Activated T-cell treated with anti-CD3 and anti-CD28 coated beads for 1 hour (primary cell): ENCODE data around the gene FAM149A.

Source experiments
- DNase-seq: peaks from one replicate; pipeline ENCODE4 v3.0.0-alpha.2; 2020; ENCODE audit warnings: low read depth

The FAM149A gene

DNA sequence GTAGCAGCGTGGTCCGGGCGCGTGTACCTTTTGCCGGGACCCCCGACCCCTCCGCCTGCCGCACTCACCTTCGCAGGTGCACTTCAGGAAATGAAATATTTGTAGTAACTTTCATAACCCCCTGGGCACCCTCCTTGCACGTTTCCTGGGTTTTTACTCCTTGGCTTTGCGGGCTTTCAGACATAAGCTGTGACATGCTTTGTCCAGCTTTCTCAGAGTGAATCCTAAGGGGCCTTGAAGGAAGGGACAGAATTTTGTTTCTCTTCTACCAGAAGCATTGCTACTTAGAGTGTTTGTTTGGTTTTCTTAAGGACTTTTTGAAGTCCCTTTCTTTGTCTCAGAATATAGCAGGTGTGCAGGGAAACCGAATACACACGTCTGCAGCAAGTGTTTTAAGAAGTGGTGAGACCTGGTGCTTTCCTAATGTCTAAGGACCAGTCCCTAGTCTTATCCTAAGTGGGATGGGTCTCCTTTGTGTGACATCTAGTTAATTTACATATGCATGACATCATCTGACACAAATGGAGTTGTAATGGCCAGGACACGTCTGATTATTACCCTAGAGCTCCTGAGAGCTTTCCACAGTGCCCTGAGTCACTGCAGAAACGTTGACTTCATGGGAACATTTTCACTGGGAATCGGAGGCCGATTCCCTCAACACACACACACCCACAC is 1.3 kb downstream of the FAM149A start:
- DNase-seq = no peak

DNA sequence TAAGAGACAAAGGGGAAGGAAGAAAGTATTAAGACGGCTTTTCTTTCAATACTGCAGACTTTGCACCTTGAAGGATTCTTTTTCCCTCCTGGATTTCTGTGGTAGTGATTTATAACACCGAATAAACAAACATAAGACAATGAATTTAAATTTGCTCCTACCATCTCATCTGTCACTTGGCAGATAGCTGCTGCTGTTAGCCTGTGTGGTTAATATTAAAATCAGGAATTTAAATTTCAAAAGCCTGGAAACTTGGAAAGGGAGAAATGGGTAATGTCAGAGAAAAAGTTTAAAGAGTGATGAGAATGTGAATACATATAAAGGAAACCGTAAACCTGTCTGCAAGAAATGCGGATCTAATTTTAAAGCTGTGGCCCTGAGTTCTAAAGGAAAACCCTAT is 3.4 kb downstream of the FAM149A start:
- DNase-seq = no peak

DNA sequence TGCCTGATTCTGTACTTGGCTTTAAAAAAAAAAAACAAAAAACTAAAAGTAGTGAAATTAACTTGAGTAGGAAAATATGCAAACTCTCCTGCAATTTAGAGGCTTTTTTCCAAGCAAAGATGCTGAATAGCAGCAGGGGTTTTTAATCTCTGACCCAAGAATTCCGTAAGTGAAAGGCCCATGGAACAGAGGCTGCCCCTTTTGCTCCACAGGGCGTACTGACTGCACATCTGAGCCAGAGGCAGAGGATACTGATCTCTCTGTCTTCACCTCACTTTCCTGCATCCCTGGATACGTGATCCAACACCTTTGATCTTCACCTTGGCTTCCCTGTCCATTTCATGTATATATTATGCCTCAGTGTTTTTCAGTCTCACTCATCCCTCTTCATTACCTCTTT is 3.9 kb downstream of the FAM149A start:
- no peak for DNase-seq

DNA sequence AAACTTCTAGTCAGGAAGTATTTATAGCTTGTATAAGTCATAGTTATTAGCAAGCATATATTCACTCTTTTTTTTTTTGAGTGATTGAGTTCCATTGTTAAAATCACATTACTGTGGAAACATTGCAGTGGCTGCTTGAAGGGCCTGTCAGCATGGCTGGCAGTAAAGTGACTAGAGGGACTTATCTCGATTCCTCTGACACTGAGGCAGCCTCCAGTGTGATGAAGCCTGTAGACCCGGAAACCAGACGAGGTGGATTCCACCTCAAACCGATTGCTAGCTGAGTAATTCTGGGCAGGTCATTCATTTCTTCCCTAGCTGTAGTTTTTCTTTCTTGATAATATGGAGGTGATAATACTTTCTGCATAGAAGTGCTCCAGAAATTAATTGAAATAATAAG is 4.7 kb downstream of the FAM149A start:
- DNase-seq = no peak

DNA sequence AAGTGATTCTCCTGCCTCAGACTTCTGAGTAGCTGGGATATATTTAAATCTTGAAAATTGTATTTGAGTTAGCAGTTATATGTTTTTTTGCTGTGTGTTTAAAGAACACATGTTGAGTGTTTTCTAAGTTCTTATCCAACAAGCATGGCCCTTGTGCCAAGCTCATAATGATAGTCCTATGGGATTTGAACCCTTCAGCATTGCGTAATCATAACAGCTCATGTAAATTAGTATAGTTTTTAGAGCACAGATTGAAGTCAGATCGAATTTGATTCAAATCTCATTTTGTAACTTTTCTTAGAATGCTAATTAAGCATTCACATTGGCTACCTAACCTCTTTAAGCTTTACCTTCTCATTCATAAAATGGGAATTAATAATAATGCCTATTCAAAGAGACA is 12.2 kb downstream of the FAM149A start:
- DNase-seq = no peak

DNA sequence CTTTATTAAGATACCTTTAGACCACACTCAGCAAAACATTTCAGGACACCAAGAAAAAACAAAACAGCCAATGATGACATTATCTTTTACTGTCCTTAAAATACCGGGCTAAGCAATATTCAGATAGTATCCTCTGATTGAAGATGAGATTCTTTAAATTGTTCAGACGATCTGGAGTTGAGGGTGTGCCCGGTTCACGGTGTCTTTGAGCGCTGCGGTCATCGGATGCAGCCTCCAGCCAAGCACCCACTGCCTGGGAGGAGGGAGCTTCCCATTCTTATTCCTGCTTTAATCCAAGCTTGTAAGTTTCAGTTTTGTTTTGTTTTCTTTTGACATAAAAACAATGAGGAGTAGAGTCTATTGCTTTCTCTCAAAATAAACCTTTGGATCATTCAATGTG is 14.1 kb downstream of the FAM149A start:
- no peak for DNase-seq

DNA sequence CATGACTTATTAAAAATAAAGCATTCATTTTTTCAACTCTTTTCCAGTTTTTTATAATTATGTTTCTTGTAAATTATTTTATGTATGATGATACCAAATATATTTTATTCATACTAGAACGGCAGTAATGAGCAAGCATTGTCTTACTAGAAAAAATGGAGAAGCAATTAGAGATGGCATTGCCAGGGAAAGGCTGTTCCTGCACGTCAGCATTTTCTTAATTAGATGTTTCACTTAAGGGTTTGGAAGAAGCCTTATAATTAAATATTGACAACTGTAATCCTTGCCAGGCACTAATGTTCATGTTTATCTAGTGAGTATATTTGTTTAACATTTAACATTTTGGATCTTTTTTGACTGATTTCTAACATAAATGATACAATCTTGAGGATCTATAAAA is 16.6 kb downstream of the FAM149A start:
- no peak for DNase-seq

DNA sequence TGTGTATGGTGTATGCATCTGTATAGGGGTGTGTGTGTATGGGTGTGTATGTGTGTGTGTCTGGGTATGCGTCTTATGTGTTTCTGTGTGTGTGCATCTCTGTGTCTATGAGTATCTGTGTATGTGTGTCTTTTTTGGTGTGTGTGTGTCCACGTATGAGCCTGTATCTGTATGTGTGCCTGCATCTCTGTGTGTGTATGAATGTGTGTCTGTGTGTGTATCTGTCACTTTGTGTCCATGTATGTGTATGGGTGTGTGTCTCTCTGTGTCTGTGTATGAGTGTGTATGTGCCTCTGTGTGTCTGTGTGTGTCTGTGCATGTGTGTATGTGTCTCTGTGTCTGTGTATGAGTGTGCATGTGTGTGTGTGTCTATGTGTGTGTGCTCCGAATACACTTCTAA is 24.3 kb downstream of the FAM149A start:
- DNase-seq = no peak

DNA sequence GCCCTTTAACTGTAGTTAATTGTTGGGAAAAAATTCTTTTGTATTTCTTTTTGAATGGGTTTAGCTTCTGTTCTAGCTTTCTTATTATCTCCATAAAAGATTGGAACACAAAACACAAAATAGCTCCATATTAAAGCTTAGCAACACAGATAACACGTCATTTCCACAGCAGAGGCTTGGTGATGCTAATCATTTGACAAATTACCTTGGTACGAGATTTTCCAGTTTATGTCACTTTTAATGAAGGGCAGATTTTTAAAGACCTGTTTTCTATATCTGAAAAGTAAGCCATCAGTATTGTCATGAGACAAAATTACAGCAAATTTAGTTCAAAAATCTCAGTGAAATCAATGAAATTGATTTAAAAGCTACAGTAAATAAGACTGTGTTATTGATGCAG is 27.4 kb downstream of the FAM149A start:
- no peak for DNase-seq

DNA sequence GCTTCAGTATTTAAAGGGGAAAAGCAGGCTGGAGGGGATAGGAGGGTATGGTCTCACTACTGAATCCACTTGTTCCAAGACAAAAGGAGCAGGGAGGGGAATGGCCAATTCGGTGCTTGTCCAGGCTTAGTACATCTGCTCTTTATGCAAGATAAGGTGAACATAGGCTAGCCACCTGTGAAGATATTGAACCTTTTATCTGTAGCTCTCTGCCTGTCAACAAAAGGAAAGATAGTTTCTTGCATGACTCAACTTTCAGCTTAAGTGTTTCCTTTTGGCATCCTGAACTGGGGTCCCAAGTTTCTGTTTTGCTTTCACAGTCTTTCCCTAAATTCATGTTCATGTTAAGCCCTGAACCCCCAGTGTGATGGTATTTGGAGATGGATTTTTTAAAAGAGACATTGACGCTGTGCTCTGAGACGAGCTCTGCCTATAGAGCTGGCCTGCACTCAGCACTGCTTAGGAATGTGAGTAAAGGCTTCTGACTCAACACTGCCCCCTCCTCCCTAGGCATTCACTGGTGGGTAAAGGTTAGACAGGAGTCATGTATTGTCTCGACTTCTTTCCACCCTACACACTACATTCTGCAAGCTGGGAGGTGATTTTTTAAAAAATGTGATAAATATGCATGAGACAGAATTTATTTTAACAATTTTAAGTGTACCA is 28.2 kb downstream of the FAM149A start:
- DNase-seq = no peak

DNA sequence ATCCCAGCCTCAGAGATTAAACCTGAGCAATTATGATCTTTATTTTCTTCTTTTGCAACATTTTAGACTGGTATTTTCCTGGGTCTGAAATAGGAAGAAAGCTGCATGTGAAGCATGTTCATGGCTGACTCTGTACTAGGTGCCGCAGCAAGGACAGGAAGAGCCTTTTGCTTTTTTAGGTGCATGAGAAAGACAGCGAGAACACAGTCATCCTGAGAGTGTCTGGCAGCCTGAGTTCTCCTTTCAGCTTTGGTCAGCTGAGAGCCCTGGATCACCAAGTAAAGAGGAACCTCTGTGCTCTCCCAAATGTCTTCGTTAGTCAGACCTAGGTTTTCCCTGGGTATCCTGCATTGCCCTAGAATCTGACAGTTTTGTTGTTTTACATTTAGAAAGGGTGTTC is 29.8 kb downstream of the FAM149A start:
- DNase-seq = no peak

DNA sequence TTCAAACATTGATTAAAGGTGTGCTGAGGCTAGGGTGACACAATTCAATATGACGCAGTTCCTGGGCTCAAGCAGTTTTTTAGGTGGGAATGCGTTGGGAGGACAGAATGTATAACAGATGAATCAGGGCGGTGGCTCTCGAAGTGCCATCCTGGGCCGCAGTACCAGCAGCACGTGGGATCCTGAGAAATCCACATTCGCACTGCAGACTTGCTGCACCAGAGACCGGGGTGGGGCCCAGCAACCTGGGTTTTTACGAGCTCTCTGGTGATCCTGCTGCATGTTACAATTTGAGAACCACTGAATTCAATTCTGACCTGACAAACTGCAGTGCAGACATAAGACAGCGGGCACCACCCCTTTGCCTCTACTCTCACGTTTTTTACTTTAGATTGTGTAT is 30.4 kb downstream of the FAM149A start:
- no peak for DNase-seq

DNA sequence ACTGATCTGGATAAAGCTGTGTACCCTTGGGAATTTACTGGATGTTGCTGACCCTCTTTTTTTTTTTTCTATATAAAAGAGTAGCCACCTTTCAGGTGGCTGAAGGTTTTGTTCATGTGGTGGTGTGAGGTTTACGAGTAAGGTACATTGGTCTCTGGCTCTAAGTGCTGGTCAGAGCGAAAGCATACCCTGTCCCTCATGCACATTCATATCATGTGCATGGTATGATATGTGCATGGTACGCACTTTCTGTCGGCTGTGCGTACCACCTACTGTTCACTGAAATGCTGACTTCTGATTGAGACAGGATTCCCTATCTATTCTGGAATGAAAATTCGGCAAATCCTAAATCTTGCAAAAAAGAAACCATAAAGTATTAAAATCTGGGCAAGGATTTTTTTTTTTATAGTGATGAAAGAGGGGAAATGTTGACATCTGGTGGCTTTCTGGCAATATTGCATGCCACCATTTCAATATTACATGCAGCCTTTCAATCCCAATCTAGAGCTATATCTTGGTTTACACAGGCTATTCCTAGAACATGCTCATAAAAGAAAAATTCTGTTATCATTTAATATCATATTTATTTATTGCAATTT is 32.8 kb downstream of the FAM149A start:
- no peak for DNase-seq

DNA sequence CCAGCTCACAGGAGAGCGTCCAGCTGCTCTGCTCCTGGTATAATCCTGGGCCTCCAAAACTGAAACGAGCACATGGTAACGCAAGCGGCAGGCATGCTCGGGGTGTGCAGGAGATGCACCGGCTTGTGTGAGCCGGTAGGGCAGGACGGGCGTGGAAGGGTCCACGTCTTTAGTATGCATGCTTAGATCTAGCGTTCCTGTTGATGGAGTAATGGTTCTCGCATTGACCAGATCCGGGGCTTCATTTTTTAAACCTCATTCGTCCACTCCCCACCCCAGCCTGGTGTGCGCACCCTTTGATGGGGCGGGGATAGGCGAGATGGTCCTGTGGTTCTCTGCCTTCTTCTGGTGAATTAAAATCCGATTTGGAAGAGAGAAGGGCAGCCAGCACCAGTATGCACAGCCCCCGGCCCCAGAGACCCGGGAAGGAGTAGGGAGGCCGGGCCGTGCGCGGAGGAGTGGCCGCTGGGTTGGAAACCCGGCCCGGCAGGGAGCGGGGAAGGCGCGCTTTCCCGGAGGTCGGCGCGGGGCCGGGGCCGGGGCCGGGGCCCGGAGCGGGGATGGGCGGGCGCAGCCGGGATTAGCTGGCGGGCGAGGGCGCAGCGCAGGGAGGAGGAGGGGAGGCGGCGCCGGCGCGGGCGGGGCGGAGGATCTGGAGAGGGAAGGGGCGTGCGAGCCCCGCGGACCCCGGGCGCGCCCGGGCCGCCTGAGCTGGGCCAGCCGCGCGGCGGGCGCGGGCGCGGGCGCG is 39.9 kb downstream of the FAM149A start:
- no peak for DNase-seq

DNA sequence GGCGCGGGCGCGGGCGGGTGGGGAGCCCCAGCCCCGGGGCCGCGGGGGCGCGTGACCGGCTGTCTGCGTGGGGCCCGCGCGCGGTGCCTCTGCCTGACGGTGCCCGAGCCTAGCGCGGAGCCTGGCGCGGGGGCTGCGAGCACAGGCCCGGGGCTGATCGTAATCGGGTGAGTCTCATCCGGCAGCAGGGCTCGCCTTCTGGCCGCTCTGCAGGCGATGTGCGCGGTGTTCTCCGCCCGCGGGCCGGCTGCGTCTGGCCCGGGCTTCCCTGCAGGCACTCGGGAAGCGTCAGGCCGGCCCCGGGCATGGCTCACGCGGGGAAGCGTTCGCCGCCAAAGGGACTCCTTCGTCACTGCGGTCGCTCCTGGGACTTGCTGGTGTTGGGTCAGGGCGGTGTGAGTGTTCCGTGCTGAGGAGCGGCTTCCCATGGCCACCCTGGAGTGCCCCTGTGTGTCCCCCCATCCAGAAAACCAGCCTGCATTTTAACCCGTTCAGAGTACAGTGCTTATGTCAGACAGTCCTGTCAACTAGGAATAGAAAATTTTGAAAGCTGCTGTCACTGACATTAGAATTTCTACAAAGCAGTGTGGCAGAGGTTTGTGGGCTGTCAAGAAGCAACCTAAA is 40.6 kb downstream of the FAM149A start:
- no peak for DNase-seq

DNA sequence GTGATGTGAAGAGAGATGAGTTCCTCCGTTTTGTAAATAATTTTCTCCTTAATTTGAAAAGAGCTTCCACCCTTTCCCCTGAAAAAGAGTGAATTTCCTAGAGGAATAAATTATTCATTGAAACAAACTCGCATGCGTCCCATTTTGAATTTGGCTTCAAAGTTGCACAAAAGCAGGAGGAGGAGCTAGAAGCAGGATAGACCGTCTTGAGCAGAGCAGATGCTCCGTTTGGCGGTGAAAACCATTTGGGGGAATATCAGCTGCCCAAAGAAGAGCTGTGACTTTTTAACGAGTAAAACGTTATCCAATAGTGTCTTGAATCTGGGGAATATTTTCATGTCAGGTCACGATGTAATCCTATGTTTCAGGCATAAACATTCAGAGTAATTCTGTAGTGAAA is 42.0 kb downstream of the FAM149A start:
- DNase-seq = no peak

DNA sequence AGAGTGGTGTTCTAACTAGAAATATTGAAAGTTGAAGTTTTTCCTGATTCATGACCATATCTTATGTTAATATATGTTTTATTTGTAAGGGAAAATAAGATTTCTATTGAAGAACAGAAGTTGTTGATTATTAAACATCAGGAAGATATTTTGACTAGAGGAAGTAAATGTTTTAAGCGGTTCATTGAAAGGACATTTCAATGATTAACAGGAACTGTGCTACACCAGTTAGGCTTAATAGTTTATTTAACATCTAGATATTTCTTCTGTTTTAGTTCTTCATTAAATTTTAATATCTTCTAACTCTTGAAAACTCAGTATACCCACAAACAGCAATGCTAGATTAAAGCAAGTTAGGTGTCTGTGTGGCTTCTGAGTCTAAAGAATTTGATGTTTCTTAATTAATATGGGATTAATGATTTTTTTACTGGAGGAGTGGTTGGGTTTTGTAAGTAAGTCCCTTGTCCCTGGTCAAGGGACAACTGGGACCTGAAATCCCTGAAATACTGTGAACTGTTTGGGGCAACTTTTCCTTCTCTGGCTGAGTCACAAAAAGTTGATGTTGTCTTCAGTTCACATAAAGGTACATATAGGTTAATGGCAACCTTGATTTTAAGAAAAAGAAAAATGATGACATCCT is 44.0 kb downstream of the FAM149A start:
- DNase-seq = no peak

DNA sequence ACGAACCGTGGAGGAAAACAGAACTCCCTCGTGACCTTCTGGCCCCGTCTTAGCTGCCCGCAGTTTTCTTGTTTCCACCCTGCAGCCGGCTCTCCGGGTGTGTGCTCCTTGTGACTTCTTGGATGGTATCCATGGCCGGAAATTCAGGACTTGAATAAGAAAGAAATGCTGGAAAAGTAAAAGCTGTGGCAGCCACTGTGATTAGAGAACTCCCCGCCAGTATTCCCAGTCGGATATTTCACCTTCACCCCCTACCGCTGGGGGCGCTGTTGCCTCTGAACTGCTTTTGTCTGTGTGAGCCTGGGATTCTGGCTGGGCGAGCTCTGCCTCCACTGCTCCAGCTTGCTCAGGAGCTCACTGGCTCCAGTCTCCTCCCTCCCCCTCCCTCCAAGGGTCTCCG is 45.4 kb downstream of the FAM149A start:
- peak; percentile 19 for DNase-seq

DNA sequence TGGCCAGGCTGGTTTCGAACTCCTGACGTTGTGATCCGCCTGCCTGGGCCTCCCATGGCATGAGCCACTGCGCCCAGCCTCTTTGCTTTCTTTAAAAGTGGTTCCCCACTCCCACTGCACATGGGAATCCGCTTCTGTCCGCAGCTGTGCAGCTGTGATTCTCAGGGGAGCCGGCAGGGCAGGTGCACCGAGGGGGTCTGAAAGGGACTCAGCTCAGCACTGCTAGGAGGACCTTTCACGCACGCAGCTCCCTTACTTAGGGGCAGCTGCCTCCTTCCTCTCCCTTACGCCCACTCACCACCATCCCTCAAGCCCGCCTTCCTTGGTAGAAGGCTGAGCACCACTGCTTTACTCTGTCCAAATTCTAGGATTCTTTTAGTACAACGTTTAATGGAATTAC is 46.4 kb downstream of the FAM149A start:
- DNase-seq = no peak

DNA sequence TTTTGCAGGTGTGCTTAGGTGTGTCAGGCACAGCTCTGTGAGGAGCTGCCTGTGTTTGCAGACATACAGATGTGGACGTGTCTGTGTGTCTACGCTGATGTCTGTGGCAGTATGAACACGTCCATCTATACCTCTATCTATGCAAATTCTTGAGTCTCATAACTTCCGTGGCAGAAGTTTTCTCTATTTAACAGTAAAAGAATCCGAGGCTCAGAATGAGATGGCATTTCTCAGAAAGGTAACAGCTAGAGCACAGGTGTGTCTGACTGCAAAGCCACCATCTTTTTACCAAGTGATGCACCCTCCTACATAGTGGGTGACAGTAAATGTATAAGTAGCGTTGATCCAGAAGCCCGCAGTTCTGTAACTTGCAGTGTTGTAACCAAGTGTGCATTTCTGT is 47.0 kb downstream of the FAM149A start:
- no peak for DNase-seq

DNA sequence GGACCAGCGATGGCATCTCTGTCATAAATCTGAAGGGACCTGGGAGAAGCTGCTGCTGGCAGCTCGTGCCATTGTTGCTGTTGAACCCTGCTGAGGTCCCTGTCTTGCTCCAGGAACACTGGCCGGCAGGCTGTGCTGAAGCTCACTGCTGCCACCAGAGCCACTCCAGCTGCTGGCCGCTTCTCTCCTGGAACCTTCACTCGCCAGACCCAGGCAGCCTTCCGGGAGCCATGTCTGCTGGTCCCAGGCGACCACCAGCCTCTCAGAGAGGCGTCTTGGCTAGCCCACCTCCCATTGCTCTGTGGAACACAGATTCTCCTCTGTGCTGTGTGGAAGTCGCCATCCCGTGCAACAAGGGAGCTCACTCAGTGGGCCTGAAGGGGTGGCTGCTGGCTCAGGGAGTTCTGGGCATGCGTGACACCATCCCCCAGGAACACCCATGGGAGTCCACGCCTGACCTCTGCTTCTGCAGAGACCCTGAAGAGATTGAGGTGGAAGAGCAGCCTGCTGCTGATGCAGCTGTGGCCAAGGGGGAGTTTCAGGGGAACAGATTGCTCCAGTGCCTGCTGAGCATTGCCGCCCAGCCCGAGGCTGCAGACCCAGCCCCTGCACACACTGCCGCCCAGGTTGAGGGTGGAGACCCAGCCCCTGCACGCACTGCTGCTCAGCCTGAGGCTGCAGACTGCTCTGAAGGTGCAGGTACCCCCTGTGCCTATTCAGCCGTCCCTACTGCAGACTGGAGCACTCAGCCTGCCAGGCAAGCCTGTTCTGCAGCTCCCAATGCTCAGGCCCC is 53.7 kb downstream of the FAM149A start:
- no peak for DNase-seq
